A673 (cell line): ENCODE data around the gene SPAG8.

Experiments used
- EZH2 ChIP-seq: fragments of 200-600 bp; sonication (generic); IDR thresholded peaks from 2 replicates; pipeline ENCODE4 v1.6.1; 2017; ENCODE audit warnings: borderline replicate concordance, low read depth, mild to moderate bottlenecking, mixed read lengths, antibody characterized with exemption, low read length; ENCODE audit not compliant: poor library complexity, severe bottlenecking
- TF ChIP-seq, protein P1 (sequence below): fragments of 300-800, 200-600 bp; sonication (generic); conservative IDR thresholded peaks from 2 replicates; pipeline ENCODE4 v1.5.1; 2017; ENCODE audit warnings: low read depth, mild to moderate bottlenecking, antibody characterized with exemption, low read length, moderate library complexity, mixed read lengths

DNA sequence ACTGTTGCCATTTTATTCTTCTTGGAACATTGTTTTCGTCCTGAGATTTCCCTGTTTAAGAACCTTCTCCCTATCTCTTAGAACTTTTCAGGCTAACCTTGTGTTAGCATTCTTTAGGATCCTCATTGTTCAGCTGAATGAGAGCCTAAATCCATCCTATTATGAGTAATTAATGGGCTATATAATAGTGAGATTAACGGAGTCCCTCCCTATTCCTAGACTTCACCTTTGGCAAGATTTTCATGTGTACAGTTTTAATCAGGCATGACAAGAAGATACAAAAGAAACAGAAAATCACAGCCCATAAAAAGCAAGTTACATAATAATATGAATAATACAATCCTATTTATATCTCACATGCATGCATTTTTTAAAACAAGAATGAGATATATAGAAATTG is 48.9 kb downstream of the SPAG8 start:
- TF ChIP-seq, protein P1, sequence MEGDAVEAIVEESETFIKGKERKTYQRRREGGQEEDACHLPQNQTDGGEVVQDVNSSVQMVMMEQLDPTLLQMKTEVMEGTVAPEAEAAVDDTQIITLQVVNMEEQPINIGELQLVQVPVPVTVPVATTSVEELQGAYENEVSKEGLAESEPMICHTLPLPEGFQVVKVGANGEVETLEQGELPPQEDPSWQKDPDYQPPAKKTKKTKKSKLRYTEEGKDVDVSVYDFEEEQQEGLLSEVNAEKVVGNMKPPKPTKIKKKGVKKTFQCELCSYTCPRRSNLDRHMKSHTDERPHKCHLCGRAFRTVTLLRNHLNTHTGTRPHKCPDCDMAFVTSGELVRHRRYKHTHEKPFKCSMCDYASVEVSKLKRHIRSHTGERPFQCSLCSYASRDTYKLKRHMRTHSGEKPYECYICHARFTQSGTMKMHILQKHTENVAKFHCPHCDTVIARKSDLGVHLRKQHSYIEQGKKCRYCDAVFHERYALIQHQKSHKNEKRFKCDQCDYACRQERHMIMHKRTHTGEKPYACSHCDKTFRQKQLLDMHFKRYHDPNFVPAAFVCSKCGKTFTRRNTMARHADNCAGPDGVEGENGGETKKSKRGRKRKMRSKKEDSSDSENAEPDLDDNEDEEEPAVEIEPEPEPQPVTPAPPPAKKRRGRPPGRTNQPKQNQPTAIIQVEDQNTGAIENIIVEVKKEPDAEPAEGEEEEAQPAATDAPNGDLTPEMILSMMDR, result no peak
- TF ChIP-seq EZH2, result no peak
